Measurements from ENCODE around the gene ACTG1. TPM values are rescaled to one million over a fixed set of nuclear protein-coding genes. Genes with fewer than 3 reads are reported as not detected.

ACTG1 gene
- total and polyA plus RNA-seq, 7 experiments from 2014 or later = 971 to 4,639 (median 1,185) TPM

- Histone ChIP-seq H3K36me3 (ENCODE audit: control insufficient read depth in 2 of 3, insufficient read depth in 3 of 3, low read length in 3 of 3) (peaks cover 0 to 84% (median 2%) of the 10 kb centered on the region in 3 experiments), H3K27ac (ENCODE audit: low read depth, low read length) (no peak overlapping the region), H3K27me3 (ENCODE audit: control insufficient read depth in 2 of 2, insufficient read depth in 2 of 2, low read length in 2 of 2) (no peaks in the 10 kb centered on the region), H3K4me1 (ENCODE audit: control insufficient read depth in 2 of 2, insufficient read depth in 2 of 2, low read length in 2 of 2) (no peaks in the 10 kb centered on the region), H3K9me3 (ENCODE audit: control insufficient read depth in 2 of 3, low read length in 3 of 3) (no peaks in the 10 kb centered on the region), H3K4me3 (ENCODE audit: low read length) (no peak overlapping the region)
- intact Hi-C loops (cut with micrococcal nuclease) = no loop called here
- Mint-ChIP-seq H3K27me3 (peaks cover 0 to 7% (median 0%) of the 10 kb centered on the region in 5 donors), H3K36me3 (peaks cover 0 to 20% (median 3%) of the 10 kb centered on the region in 5 donors), H3K4me3 (no peak overlapping the region), H3K9me3 (no peaks in the 10 kb centered on the region), H3K4me1 (peaks cover 0 to 2% (median 0%) of the 10 kb centered on the region in 7 donors), H3K27ac (no peak overlapping the region)
- ATAC-seq (no peak), DNase-seq (no peak)
- ChIA-PET CTCF (no interaction called here), POLR2A (interaction anchor here (0.9 to 1.0 kb wide), 2 partner anchors 10 to 13 kb away, joined by 3 to 4 read pairs; no protein-coding TSS in a partner anchor)
Measured at GRCh38 chr17:81542431-81543338, 30.1 kb upstream of the ACTG1 start.

DNA sequence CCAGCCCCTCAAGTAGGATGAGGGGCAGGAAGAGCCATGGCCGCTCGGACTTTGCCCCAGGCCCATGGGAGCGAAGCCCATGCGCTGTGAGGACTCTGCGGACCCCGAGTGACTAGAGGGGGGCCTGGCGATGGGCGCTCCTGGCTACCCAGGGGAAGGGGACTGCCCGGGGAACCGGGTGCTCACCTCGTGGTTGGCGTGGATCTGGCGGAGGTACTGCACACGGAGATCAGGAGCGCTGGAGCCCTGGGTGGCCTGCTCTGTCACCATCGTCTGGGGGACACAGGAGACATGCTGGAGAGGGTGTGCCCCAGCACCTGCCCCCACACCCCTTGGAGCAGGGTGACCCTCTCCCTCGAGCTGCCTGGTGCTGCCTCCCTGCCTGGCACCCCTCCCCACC lies 28.5 kb upstream of the ACTG1 start:
- POLR2A ChIA-PET = no interaction called here
- no peak for ATAC-seq
- peaks cover 0 to 12% (median 1%) of the 10 kb centered on the region in 5 donors for H3K27me3 Mint-ChIP-seq

DNA sequence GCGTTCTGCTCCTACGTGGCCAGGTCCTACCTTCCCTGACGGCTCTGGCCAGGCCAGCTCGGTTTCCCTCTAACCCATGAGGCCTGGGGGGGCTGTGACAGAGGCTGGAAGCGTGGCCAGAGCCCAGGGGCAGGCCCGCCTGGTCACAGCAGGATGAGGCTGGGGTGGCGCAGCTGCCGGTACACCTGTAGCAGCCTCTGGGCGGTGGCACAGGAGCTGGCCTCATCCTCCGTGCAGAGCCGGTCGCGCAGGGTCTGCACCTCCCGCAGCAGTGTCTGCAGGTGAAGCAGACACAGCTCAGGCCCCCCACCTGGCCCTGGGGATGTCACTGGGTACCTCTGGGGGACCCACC lies 28.1 kb upstream of the ACTG1 start:
- Histone ChIP-seq H3K27ac (ENCODE audit: low read depth, low read length) (no peak overlapping the region), H3K4me1 (ENCODE audit: control insufficient read depth in 2 of 2, insufficient read depth in 2 of 2, low read length in 2 of 2) (no peaks in the 10 kb centered on the region), H3K27me3 (ENCODE audit: control insufficient read depth in 2 of 2, insufficient read depth in 2 of 2, low read length in 2 of 2) (no peaks in the 10 kb centered on the region), H3K9me3 (ENCODE audit: control insufficient read depth in 2 of 3, low read length in 3 of 3) (no peaks in the 10 kb centered on the region), H3K36me3 (ENCODE audit: control insufficient read depth in 2 of 3, insufficient read depth in 3 of 3, low read length in 3 of 3) (peaks cover 0 to 63% (median 0%) of the 10 kb centered on the region in 3 experiments), H3K4me3 (ENCODE audit: low read length) (no peak overlapping the region)
- ATAC-seq (no peak), DNase-seq (no peak)
- H3K36me3 Mint-ChIP-seq = peaks cover 0 to 15% (median 3%) of the 10 kb centered on the region in 5 donors
- H3K4me1 Mint-ChIP-seq = peaks cover 0 to 6% (median 0%) of the 10 kb centered on the region in 7 donors
- CTCF ChIA-PET = no interaction called here
- no peak overlapping the region for H3K27ac Mint-ChIP-seq
- intact Hi-C loops (cut with micrococcal nuclease) = no loop called here
- H3K4me3 Mint-ChIP-seq = no peak overlapping the region
- peaks cover 0 to 17% (median 6%) of the 10 kb centered on the region in 5 donors for H3K27me3 Mint-ChIP-seq
- H3K9me3 Mint-ChIP-seq = no peaks in the 10 kb centered on the region
- POLR2A ChIA-PET = no interaction called here

More for the DNA sequence above, 28.5 kb upstream of the ACTG1 start:
- no peak overlapping the region for H3K27ac Mint-ChIP-seq
- Histone ChIP-seq H3K9me3 (ENCODE audit: control insufficient read depth in 2 of 3, low read length in 3 of 3) (no peaks in the 10 kb centered on the region), H3K36me3 (ENCODE audit: control insufficient read depth in 2 of 3, insufficient read depth in 3 of 3, low read length in 3 of 3) (peaks cover 0 to 68% (median 0%) of the 10 kb centered on the region in 3 experiments), H3K4me3 (ENCODE audit: low read length) (no peak overlapping the region), H3K27me3 (ENCODE audit: control insufficient read depth in 2 of 2, insufficient read depth in 2 of 2, low read length in 2 of 2) (no peaks in the 10 kb centered on the region), H3K4me1 (ENCODE audit: control insufficient read depth in 2 of 2, insufficient read depth in 2 of 2, low read length in 2 of 2) (no peaks in the 10 kb centered on the region), H3K27ac (ENCODE audit: low read depth, low read length) (no peak overlapping the region)
- no peaks in the 10 kb centered on the region for H3K9me3 Mint-ChIP-seq
- H3K36me3 Mint-ChIP-seq = peaks cover 0 to 15% (median 3%) of the 10 kb centered on the region in 5 donors
- no peak overlapping the region for H3K4me3 Mint-ChIP-seq
- DNase-seq = no peak
- H3K4me1 Mint-ChIP-seq = peaks cover 0 to 3% (median 0%) of the 10 kb centered on the region in 7 donors
- intact Hi-C loops (cut with micrococcal nuclease) = no loop called here
- CTCF ChIA-PET = no interaction called here

DNA sequence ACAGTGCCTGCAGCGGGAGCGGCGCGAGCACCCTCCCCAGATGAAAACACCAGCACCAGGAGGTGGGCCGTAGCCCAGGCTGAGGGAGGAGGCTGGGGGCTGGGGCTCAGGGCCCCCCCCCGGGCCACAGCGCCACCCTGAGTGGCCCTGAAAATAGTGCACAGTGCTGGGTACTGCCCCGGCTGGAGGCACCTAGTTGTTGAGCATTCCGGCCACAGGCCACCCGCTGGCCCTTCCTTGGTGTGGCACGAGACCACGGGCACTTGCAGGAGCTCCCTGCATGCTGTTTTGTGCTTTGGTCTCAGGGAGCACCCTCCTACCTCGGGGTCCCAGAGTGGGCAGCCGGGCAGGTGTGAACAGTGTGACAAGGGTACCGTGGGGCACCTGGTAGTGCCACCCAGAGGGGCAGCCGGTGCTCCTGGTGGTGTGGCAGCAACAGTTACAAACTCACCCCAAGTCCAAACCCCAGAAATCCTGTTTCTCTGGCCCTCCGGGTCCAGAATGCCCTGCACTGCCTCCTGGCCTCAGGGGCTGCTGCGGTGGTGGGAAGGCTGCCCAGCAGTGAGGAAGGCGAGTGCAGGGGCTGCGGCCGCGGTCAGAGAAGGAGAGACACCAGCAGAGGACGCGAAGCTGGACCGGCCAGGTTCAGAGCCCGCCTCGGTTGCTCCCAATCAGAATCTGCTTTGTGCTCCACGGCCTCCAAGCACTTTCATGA lies 27.5 kb upstream of the ACTG1 start:
- ChIA-PET POLR2A (no interaction called here), CTCF (no interaction called here)
- no peak overlapping the region for H3K27ac Mint-ChIP-seq
- DNase-seq (no peak), ATAC-seq (no peak)
- H3K27me3 ChIP-seq (ENCODE audit: control insufficient read depth in 2 of 2, insufficient read depth in 2 of 2, low read length in 2 of 2) = no peaks in the 10 kb centered on the region
- peaks cover 0 to 13% (median 3%) of the 10 kb centered on the region in 5 donors for H3K36me3 Mint-ChIP-seq
- no peaks in the 10 kb centered on the region for H3K9me3 Mint-ChIP-seq
- no peak overlapping the region for H3K4me3 Mint-ChIP-seq
- intact Hi-C loops (cut with micrococcal nuclease) = no loop called here
- peaks cover 0 to 58% (median 0%) of the 10 kb centered on the region in 3 experiments for H3K36me3 ChIP-seq (ENCODE audit: control insufficient read depth in 2 of 3, insufficient read depth in 3 of 3, low read length in 3 of 3)
- no peak overlapping the region for H3K27ac ChIP-seq (ENCODE audit: low read depth, low read length)
- peaks cover 0 to 6% (median 0%) of the 10 kb centered on the region in 7 donors for H3K4me1 Mint-ChIP-seq
- H3K27me3 Mint-ChIP-seq = peaks cover 0 to 22% (median 6%) of the 10 kb centered on the region in 5 donors
- H3K4me3 ChIP-seq (ENCODE audit: low read length) = no peak overlapping the region
- H3K4me1 ChIP-seq (ENCODE audit: control insufficient read depth in 2 of 2, insufficient read depth in 2 of 2, low read length in 2 of 2) = no peaks in the 10 kb centered on the region
- H3K9me3 ChIP-seq (ENCODE audit: control insufficient read depth in 2 of 3, low read length in 3 of 3) = no peaks in the 10 kb centered on the region

DNA sequence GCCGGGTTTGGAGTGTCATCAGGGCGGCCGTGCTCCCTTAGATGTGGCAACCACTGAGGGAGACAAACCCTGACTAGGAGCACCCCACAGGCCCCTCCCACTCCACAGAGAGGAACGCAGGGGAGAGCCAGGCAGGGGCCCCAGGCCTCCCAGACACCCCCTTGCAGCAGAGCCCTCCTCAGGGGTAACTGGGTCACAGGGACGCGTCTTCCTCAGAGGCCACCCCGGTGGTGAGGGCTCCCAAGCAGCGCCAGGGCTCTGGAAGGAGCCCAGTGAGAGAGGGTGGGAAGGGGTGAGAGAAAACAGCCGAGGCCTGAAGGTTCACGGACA lies 26.9 kb upstream of the ACTG1 start:
- DNase-seq (no peak), ATAC-seq (no peak)
- Histone ChIP-seq H3K4me3 (ENCODE audit: low read length) (no peak overlapping the region), H3K9me3 (ENCODE audit: control insufficient read depth in 2 of 3, low read length in 3 of 3) (no peaks in the 10 kb centered on the region), H3K27me3 (ENCODE audit: control insufficient read depth in 2 of 2, insufficient read depth in 2 of 2, low read length in 2 of 2) (peaks cover 0 to 4% of the 10 kb centered on the region in 2 donors), H3K27ac (ENCODE audit: low read depth, low read length) (no peak overlapping the region), H3K36me3 (ENCODE audit: control insufficient read depth in 2 of 3, insufficient read depth in 3 of 3, low read length in 3 of 3) (peaks cover 0 to 53% (median 0%) of the 10 kb centered on the region in 3 experiments), H3K4me1 (ENCODE audit: control insufficient read depth in 2 of 2, insufficient read depth in 2 of 2, low read length in 2 of 2) (no peaks in the 10 kb centered on the region)
- Mint-ChIP-seq H3K4me3 (no peak overlapping the region), H3K4me1 (peaks cover 0 to 6% (median 0%) of the 10 kb centered on the region in 7 donors), H3K27ac (no peak overlapping the region), H3K9me3 (no peaks in the 10 kb centered on the region), H3K36me3 (peaks cover 0 to 12% (median 3%) of the 10 kb centered on the region in 5 donors), H3K27me3 (peaks cover 0 to 26% (median 6%) of the 10 kb centered on the region in 5 donors)
- intact Hi-C loops (cut with micrococcal nuclease) = no loop called here
- POLR2A ChIA-PET = no interaction called here
- CTCF ChIA-PET = no interaction called here

GRCh38 chr17:81538651-81539570 lies 26.3 kb upstream of the ACTG1 start:
- Histone ChIP-seq H3K36me3 (ENCODE audit: control insufficient read depth in 2 of 3, insufficient read depth in 3 of 3, low read length in 3 of 3) (peaks cover 0 to 47% (median 0%) of the 10 kb centered on the region in 3 experiments), H3K9me3 (ENCODE audit: control insufficient read depth in 2 of 3, low read length in 3 of 3) (no peaks in the 10 kb centered on the region), H3K27ac (ENCODE audit: low read depth, low read length) (no peak overlapping the region), H3K4me3 (ENCODE audit: low read length) (no peak overlapping the region), H3K4me1 (ENCODE audit: control insufficient read depth in 2 of 2, insufficient read depth in 2 of 2, low read length in 2 of 2) (no peaks in the 10 kb centered on the region), H3K27me3 (ENCODE audit: control insufficient read depth in 2 of 2, insufficient read depth in 2 of 2, low read length in 2 of 2) (peaks cover 0 to 4% of the 10 kb centered on the region in 2 donors)
- no peaks in the 10 kb centered on the region for H3K9me3 Mint-ChIP-seq
- H3K27ac Mint-ChIP-seq = no peak overlapping the region
- DNase-seq = no peak
- H3K36me3 Mint-ChIP-seq = peaks cover 0 to 12% (median 3%) of the 10 kb centered on the region in 5 donors
- peaks cover 0 to 6% (median 0%) of the 10 kb centered on the region in 7 donors for H3K4me1 Mint-ChIP-seq
- POLR2A ChIA-PET = interaction anchor here (0.8 kb wide), 1 partner anchor 18 kb away, joined by 3 read pairs; no protein-coding TSS in a partner anchor
- intact Hi-C loops (cut with micrococcal nuclease) = no loop called here
- no peak for ATAC-seq
- H3K4me3 Mint-ChIP-seq = no peak overlapping the region
- CTCF ChIA-PET = no interaction called here
- H3K27me3 Mint-ChIP-seq = peaks cover 0 to 28% (median 6%) of the 10 kb centered on the region in 5 donors

All from naive thymus-derived CD4-positive, alpha-beta T cell (primary cell).